Gastrocnemius medialis (tissue), 4 donors: ENCODE measurements around the gene HCRT. TPM values are rescaled to one million over a fixed set of nuclear protein-coding genes. Genes with fewer than 3 reads are reported as not detected.

Experiments
- ATAC-seq, 2 donors: fragments of 150-250 bp; one replicate each; pipeline ENCODE4 v1.9.1; 2016
- DNase-seq, 2 donors: peaks; one replicate each; pipeline ENCODE4 v3.0.0-alpha.2; 2019
- H3K27ac ChIP-seq, 4 donors: fragments of 200-600 bp; sonication (generic); 1 replicate in 1 of 4; 2 replicates in 3 of 4; pipeline ENCODE4 v1.5.1; 2016 to 2018; ENCODE audit warnings: mild to moderate bottlenecking in 2 of 4, moderate library complexity in 1 of 4
- H3K27me3 ChIP-seq, 3 donors: fragments of 200-600 bp; sonication (generic) in 2 of 3; 1 replicate in 1 of 3; 2 replicates in 2 of 3; pipeline versions ENCODE4 v1.5.1 to v1.6.0; 2016 to 2019; ENCODE audit warnings: mild to moderate bottlenecking in 1 of 3, moderate library complexity in 1 of 3
- H3K36me3 ChIP-seq, 2 donors: fragments of 200-600 bp; sonication (generic) in 1 of 2; one replicate each; pipeline ENCODE4 v1.5.1; 2017 to 2018
- H3K4me1 ChIP-seq, 2 donors: fragments of 200-600 bp; sonication (generic) in 1 of 2; one replicate each; pipeline ENCODE4 v1.5.1; 2016 to 2017; ENCODE audit warnings: mild to moderate bottlenecking in 2 of 2
- H3K4me3 ChIP-seq, 4 donors: fragments of 200-600 bp; sonication (generic) in 3 of 4; 1 replicate in 1 of 4; 2 replicates in 3 of 4; pipeline ENCODE4 v1.5.1; 2016 to 2019; ENCODE audit warnings: mild to moderate bottlenecking in 2 of 4
- H3K9me3 ChIP-seq, 3 donors: fragments of 200-600 bp; sonication (generic) in 2 of 3; 1 replicate in 1 of 3; 2 replicates in 2 of 3; pipeline ENCODE4 v1.5.1; 2016 to 2019
- CTCF ChIP-seq, 5 experiments: fragments of 450-650 bp in 3 of 5; fragments of 200-600 bp in 2 of 5; sonication (generic) in 2 of 5; IDR thresholded peaks in 4 of 5; conservative IDR thresholded peaks in 1 of 5; 1 replicate in 4 of 5; 2 replicates in 1 of 5; pipeline ENCODE4 v1.5.1; 2016 to 2019; ENCODE audit warnings: antibody characterized with exemption in 5 of 5, mild to moderate bottlenecking in 3 of 5, moderate library complexity in 3 of 5
- POLR2A ChIP-seq, 2 donors: fragments of 450-650 bp; IDR thresholded peaks; one replicate each; pipeline ENCODE4 v1.6.1; 2017; ENCODE audit warnings: antibody characterized with exemption in 2 of 2, mild to moderate bottlenecking in 2 of 2, moderate library complexity in 2 of 2
- in situ Hi-C, 4 donors: fragments of 200-750 bp; cut with MboI; loops; one replicate each; pipeline versions ENCODE4 v1.15.0 to v1.8.0; 2017; ENCODE audit warnings: low sequenced_read_pairs in 4 of 4
- intact Hi-C: fragments of 100-400 bp; cut with DNase I; formaldehyde crosslinking; loops from one replicate; pipeline ENCODE4 v1.15.1; 2023; ENCODE audit warnings: low total_unique reads
- total RNA-seq, 4 donors: library from RNA; depleted of rRNA; stranded (reverse); fragments of >200 nt; gene quantifications; one replicate each; pipeline versions ENCODE4 v1.1.0 to v1.2.3, GENCODE V29; 2016

Gene HCRT
- total RNA-seq, 4 donors from 2014 or later, result not detected

- in situ Hi-C loops (no loop called here), intact Hi-C loops (no loop called here)
- H3K4me1 ChIP-seq, result peaks cover 15 to 16% of the 10 kb centered on the region in 2 donors
- H3K4me3 ChIP-seq, result no peak overlapping the region
- peaks cover 10 to 18% (median 13%) of the 10 kb centered on the region in 3 donors for H3K27me3 ChIP-seq
- H3K27ac ChIP-seq, result no peak overlapping the region
- H3K9me3 ChIP-seq, result no peaks in the 10 kb centered on the region
- ATAC-seq (no peak), DNase-seq (no peak)
- no peaks in the 10 kb centered on the region for H3K36me3 ChIP-seq
- TF ChIP-seq CTCF (IDR thresholded peaks at IDR 0.05 in 4 of 5, conservative IDR thresholded peaks at IDR 0.05 in 1 of 5) (no peak), POLR2A (IDR thresholded peaks at IDR 0.05) (no peak)
Measured at GRCh38 chr17:42185621-42185930, 324 bp upstream of the HCRT start.

- peak in 1 of 2 donors; percentile 12 for TF ChIP-seq POLR2A (IDR thresholded peaks at IDR 0.05)
- peak; percentile 70 to 92 (median 91) for TF ChIP-seq CTCF (IDR thresholded peaks at IDR 0.05 in 4 of 5, conservative IDR thresholded peaks at IDR 0.05 in 1 of 5)
- Histone ChIP-seq H3K4me1 (peaks cover 15 to 16% of the 10 kb centered on the region in 2 donors), H3K9me3 (no peaks in the 10 kb centered on the region), H3K4me3 (peak overlapping the region; percentile 46 to 82 (median 60)), H3K27ac (peak overlapping the region in 3 of 4 donors; percentile 44 to 67 (median 56)), H3K27me3 (peaks cover 21 to 30% (median 23%) of the 10 kb centered on the region in 3 donors), H3K36me3 (no peaks in the 10 kb centered on the region)
- intact Hi-C loops, result loop anchor here (5.0 kb wide), 1 partner anchor 62 kb away; the partner anchor contains the start of genes HSPB9 and KAT2A
- DNase-seq (peak; percentile 24 to 61), ATAC-seq (peak; percentile 60 to 81)
- in situ Hi-C loops, result no loop called here
Measured at GRCh38 chr17:42183741-42184711, 1.2 kb downstream of the HCRT start.

- no peak for DNase-seq
- no peak for TF ChIP-seq POLR2A (IDR thresholded peaks at IDR 0.05)
- in situ Hi-C loops, result no loop called here
- ATAC-seq, result no peak
- Histone ChIP-seq H3K4me3 (peak overlapping the region; percentile 46 to 82 (median 60)), H3K9me3 (no peaks in the 10 kb centered on the region), H3K27ac (peak overlapping the region in 2 of 4 donors; percentile 56 to 67), H3K27me3 (peaks cover 21 to 30% (median 23%) of the 10 kb centered on the region in 3 donors), H3K36me3 (no peaks in the 10 kb centered on the region), H3K4me1 (peaks cover 15 to 16% of the 10 kb centered on the region in 2 donors)
- intact Hi-C loops, result loop anchor here (5.0 kb wide), 1 partner anchor 61 kb away; the partner anchor contains the start of genes HSPB9 and KAT2A
Measured at GRCh38 chr17:42182927-42183734, 2.1 kb downstream of the HCRT start.

- ATAC-seq, result no peak
- TF ChIP-seq POLR2A (IDR thresholded peaks at IDR 0.05) (no peak), CTCF (IDR thresholded peaks at IDR 0.05 in 4 of 5, conservative IDR thresholded peaks at IDR 0.05 in 1 of 5) (no peak)
- H3K9me3 ChIP-seq, result no peaks in the 10 kb centered on the region
- no peak for DNase-seq
- peaks cover 21 to 30% (median 23%) of the 10 kb centered on the region in 3 donors for H3K27me3 ChIP-seq
- H3K4me3 ChIP-seq, result no peak overlapping the region
- no peaks in the 10 kb centered on the region for H3K36me3 ChIP-seq
- H3K4me1 ChIP-seq, result peaks cover 15 to 16% of the 10 kb centered on the region in 2 donors
- H3K27ac ChIP-seq, result no peak overlapping the region
- in situ Hi-C loops, result no loop called here
- intact Hi-C loops, result loop anchor here (5.0 kb wide), 1 partner anchor 60 kb away; the partner anchor contains the start of genes HSPB9 and KAT2A
Measured at GRCh38 chr17:42181851-42182207, 3.4 kb downstream of the HCRT start.
